A549 (cell line): ENCODE data around the gene AKT1S1.

Experiments used
- CTCF ChIP-seq: fragments of >200 bp; sonication (Bioruptor Twin); formaldehyde crosslinking; IDR thresholded peaks from 3 replicates; pipeline ENCODE4 v1.5.1; 2016
- EHMT2 ChIP-seq: fragments of 200-600 bp; sonication (generic); IDR thresholded peaks from 2 replicates; pipeline ENCODE4 v1.6.1; 2016; ENCODE audit warnings: antibody characterized with exemption, low read depth, mild to moderate bottlenecking, moderate library complexity
- MAFK ChIP-seq: fragments of 450-650 bp; IDR thresholded peaks from 2 replicates; pipeline ENCODE4 v1.6.1; 2014; ENCODE audit not compliant: partially characterized antibody
- MAX ChIP-seq: IDR thresholded peaks from 2 replicates; pipeline ENCODE4 v1.6.1; 2012
- PBX3 ChIP-seq: IDR thresholded peaks from 2 replicates; pipeline ENCODE4 v1.6.1; 2012
- POLR2A ChIP-seq: IDR thresholded peaks from 2 replicates; pipeline ENCODE4 v1.6.1; 2012; ENCODE audit warnings: mild to moderate bottlenecking, low read length
- RAD21 ChIP-seq, 2 experiments: fragments of >200 bp in 1 of 2; sonication (Bioruptor Twin) in 1 of 2; formaldehyde crosslinking in 1 of 2; IDR thresholded peaks in 1 of 2; conservative IDR thresholded peaks in 1 of 2; 2 replicates in 1 of 2; 3 replicates in 1 of 2; pipeline ENCODE4 v1.6.1; 2012 to 2018; ENCODE audit warnings: inconsistent platforms in 1 of 2
- RCOR1 ChIP-seq: fragments of 150-350 bp; IDR thresholded peaks from 2 replicates; pipeline ENCODE4 v1.6.1; 2014; ENCODE audit warnings: antibody characterized with exemption, low read length, low read depth
- RFX5 ChIP-seq: fragments of 450-650 bp; IDR thresholded peaks from 2 replicates; pipeline ENCODE4 v1.7.1; 2014; ENCODE audit warnings: antibody characterized with exemption, mild to moderate bottlenecking, moderate library complexity
- SMC3 ChIP-seq: fragments of >200 bp; sonication (Bioruptor Twin); formaldehyde crosslinking; IDR thresholded peaks from 3 replicates; pipeline ENCODE4 v1.6.1; 2018; ENCODE audit warnings: inconsistent platforms

- TF ChIP-seq CTCF (no peak), SMC3 (no peak), RFX5 (no peak), RAD21 (conservative IDR thresholded peaks at IDR 0.05 in 1 of 2, IDR thresholded peaks at IDR 0.05 in 1 of 2) (no peak), MAX (no peak), PBX3 (no peak), EHMT2 (no peak), MAFK (no peak), RCOR1 (no peak), POLR2A (no peak)
These were observed 14.2 kb upstream of the AKT1S1 start for GRCh38 chr19:49891393-49891792.
